CD4-positive, alpha-beta T cell (primary cell): Measurements from ENCODE around the gene SLC25A46. TPM values are rescaled to one million over a fixed set of nuclear protein-coding genes. Genes with fewer than 3 reads are reported as not detected.

ENCODE experiments used
- ATAC-seq: fragments of 200-7000 bp; cut with Tn5 transposase; one replicate; pipeline ENCODE4 v1.10.0; 2022; ENCODE audit warnings: mild to moderate bottlenecking; ENCODE audit not compliant: poor library complexity
- CTCF ChIA-PET: fragments of 350-600 bp; sonication (Branson Sonifier 250); formaldehyde crosslinking; loops from one replicate; lab custom pipeline; 2021; ENCODE audit warnings: antibody characterized with exemption, inconsistent platforms; lab: Charles Lee
- POLR2A ChIA-PET: fragments of 350-600 bp; sonication (Branson Sonifier 250); formaldehyde crosslinking; loops from one replicate; lab custom pipeline; 2021; ENCODE audit warnings: antibody characterized with exemption, inconsistent platforms; lab: Charles Lee
- DNase-seq, 14 experiments: peaks; one replicate each; pipeline ENCODE4 v3.0.0-alpha.2; 2013 to 2020; ENCODE audit warnings: mixed read lengths in 2 of 14
- H3K27ac ChIP-seq, 2 donors: one replicate each; pipeline versions ENCODE4 v1.5.1 to v1.7.0; 2013; ENCODE audit warnings: low read length in 2 of 2, low read depth in 1 of 2, mild to moderate bottlenecking in 1 of 2
- H3K27me3 ChIP-seq, 2 experiments: 1 replicate in 1 of 2; 2 replicates in 1 of 2; pipeline versions ENCODE4 v1.6.1 to v1.7.0; 2013; ENCODE audit warnings: low read length in 2 of 2, control low read depth in 1 of 2, mild to moderate bottlenecking in 1 of 2, moderate library complexity in 1 of 2; ENCODE audit not compliant: insufficient read depth in 2 of 2, control insufficient read depth in 1 of 2
- H3K36me3 ChIP-seq: one replicate; pipeline ENCODE4 v1.6.1; 2013; ENCODE audit warnings: low read length, control low read depth; ENCODE audit not compliant: insufficient read depth
- H3K4me1 ChIP-seq: one replicate; pipeline ENCODE4 v1.6.1; 2013; ENCODE audit warnings: low read length, control low read depth; ENCODE audit not compliant: insufficient read depth
- H3K4me3 ChIP-seq: one replicate; pipeline ENCODE4 v1.5.1; 2013; ENCODE audit warnings: mild to moderate bottlenecking, low read length, moderate library complexity
- H3K9me3 ChIP-seq, 2 experiments: 1 replicate in 1 of 2; 2 replicates in 1 of 2; pipeline versions ENCODE4 v1.6.1 to v1.7.0; 2013; ENCODE audit warnings: low read length in 2 of 2, mild to moderate bottlenecking in 2 of 2, control low read depth in 1 of 2, moderate library complexity in 1 of 2; ENCODE audit not compliant: control insufficient read depth in 1 of 2, insufficient read depth in 1 of 2
- H3K27ac Mint-ChIP-seq: one replicate; pipeline ENCODE4 v1.8.0; 2020; ENCODE audit warnings: mixed read lengths
- H3K27me3 Mint-ChIP-seq: one replicate; pipeline ENCODE4 v1.8.0; 2021; ENCODE audit warnings: mixed read lengths
- H3K36me3 Mint-ChIP-seq: one replicate; pipeline ENCODE4 v1.8.0; 2021; ENCODE audit warnings: low read depth, mixed read lengths
- H3K4me1 Mint-ChIP-seq: one replicate; pipeline ENCODE4 v1.8.0; 2021; ENCODE audit warnings: low read depth, mixed read lengths
- H3K4me3 Mint-ChIP-seq: one replicate; pipeline ENCODE4 v1.8.0; 2020; ENCODE audit warnings: mild to moderate bottlenecking, mixed read lengths
- H3K9me3 Mint-ChIP-seq: one replicate; pipeline ENCODE4 v1.8.0; 2020; ENCODE audit warnings: mixed read lengths
- intact Hi-C, 2 experiments: fragments of 100-400 bp; cut with DNase I in 1 of 2; cut with micrococcal nuclease in 1 of 2; formaldehyde crosslinking; loops; one replicate each; pipeline versions ENCODE4 v1.15.1 to v1.9.0; 2023 to 2025; cut with DNase I, micrococcal nuclease
- total RNA-seq, 174 experiments: library from RNA in 2 of 174; stranded (reverse) in 2 of 174; gene quantifications; one replicate each; pipeline ENCODE4 v1.2.3 and lab custom pipeline; 2021 to 2026
- TF ChIP-seq, protein P1 (sequence below): fragments of 200-600 bp; IDR thresholded peaks from one replicate; pipeline ENCODE4 v1.8.0; 2022; ENCODE audit warnings: antibody characterized with exemption, mild to moderate bottlenecking

The SLC25A46 gene
- total RNA-seq, 2 experiments from 2014 or later, result 14.0 to 16.1 TPM

DNA sequence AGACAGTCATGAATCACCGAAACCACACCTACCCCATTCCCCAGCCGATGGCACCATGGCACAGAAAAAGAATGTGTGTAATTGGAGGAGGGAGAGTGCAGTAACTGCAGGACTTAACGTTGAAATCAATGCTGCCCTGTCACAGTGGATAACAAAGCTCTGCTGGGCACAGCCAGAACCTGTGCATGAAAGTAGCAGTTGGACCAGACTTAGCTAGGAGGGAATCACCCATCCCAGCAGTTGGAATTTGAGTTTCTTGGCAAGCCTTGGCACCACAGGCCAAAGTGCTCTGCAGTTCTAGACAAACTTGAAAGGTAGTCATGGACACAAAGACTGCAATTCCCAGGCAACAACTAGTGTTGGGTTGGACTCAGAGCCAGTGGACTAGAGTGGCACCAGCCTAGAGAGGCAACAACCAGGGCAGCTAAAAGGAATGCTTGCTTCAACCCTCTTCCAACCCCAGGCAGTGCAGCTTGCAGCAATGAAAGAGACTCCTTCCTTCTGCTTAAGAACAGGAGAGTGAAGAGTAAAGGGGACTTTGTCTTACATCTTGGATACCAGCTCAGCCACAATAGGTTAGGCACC is 31.5 kb upstream of the SLC25A46 start:
- TF ChIP-seq, protein P1, sequence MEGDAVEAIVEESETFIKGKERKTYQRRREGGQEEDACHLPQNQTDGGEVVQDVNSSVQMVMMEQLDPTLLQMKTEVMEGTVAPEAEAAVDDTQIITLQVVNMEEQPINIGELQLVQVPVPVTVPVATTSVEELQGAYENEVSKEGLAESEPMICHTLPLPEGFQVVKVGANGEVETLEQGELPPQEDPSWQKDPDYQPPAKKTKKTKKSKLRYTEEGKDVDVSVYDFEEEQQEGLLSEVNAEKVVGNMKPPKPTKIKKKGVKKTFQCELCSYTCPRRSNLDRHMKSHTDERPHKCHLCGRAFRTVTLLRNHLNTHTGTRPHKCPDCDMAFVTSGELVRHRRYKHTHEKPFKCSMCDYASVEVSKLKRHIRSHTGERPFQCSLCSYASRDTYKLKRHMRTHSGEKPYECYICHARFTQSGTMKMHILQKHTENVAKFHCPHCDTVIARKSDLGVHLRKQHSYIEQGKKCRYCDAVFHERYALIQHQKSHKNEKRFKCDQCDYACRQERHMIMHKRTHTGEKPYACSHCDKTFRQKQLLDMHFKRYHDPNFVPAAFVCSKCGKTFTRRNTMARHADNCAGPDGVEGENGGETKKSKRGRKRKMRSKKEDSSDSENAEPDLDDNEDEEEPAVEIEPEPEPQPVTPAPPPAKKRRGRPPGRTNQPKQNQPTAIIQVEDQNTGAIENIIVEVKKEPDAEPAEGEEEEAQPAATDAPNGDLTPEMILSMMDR, result no peak
- intact Hi-C loops, result no loop called here
- H3K4me1 ChIP-seq, result no peaks in the 10 kb centered on the region
- no peaks in the 10 kb centered on the region for H3K36me3 ChIP-seq
- no peak for ATAC-seq
- ChIA-PET CTCF (no interaction called here), POLR2A (no interaction called here)
- H3K27me3 ChIP-seq, result peaks cover 6 to 7% of the 10 kb centered on the region in 2 experiments
- no peak overlapping the region for H3K4me3 ChIP-seq
- Mint-ChIP-seq H3K4me1 (no peaks in the 10 kb centered on the region), H3K9me3 (no peaks in the 10 kb centered on the region), H3K4me3 (no peak overlapping the region), H3K27ac (no peak overlapping the region), H3K27me3 (peaks cover 55% of the 10 kb centered on the region), H3K36me3 (no peaks in the 10 kb centered on the region)
- DNase-seq, result no peak
- H3K9me3 ChIP-seq, result no peaks in the 10 kb centered on the region
- H3K27ac ChIP-seq, result no peak overlapping the region

DNA sequence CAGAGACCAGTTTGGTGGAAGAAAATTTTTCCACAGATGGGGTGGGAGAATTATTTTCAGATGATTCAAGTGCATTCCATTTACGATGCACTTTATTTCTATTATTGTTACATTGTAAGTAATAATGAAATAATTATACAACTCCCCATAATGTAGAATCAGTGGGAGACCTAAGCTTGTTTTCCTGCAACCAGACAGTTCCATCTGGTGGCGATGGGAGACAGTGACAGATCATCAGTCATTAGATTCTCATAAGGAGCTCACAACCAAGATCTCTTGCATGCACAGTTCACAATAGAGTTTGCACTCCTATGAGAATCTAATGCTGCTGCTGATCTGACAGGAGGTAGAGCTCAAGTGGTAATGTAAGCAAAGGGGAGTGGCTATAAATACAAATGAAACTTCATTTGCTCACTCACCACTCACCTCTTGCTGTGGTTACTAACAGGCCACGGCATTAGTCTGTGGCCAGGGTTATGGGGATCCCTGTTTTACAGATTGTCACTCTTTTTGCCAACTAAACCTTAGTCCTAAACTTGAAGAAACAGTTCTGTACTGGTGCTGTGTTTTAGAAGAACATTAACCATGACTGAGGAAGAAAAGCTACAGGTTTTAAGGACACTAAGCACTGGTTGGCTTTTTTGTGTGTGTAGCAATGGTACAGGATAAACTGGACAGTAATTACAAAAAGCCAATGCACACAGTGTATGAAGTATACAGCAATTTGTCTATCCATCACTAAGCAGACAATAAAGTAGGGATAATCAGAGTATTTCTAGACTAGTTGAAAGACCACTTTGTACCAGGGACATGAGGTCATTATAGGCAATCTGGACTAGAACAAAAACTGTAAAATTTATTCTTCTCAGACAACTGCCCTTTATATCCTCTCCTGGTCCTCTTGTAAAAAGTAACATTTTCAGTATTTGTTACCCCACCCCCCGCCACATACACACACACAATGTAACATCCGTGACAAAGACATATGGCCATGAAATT is 22.3 kb upstream of the SLC25A46 start:
- no peaks in the 10 kb centered on the region for H3K9me3 Mint-ChIP-seq
- peaks cover 7% of the 10 kb centered on the region for H3K27me3 Mint-ChIP-seq
- ATAC-seq (no peak), DNase-seq (no peak)
- TF ChIP-seq, protein P1, result no peak
- POLR2A ChIA-PET, result no interaction called here
- Histone ChIP-seq H3K27ac (no peak overlapping the region), H3K9me3 (no peaks in the 10 kb centered on the region), H3K27me3 (no peaks in the 10 kb centered on the region), H3K36me3 (no peaks in the 10 kb centered on the region), H3K4me3 (no peak overlapping the region), H3K4me1 (no peaks in the 10 kb centered on the region)
- intact Hi-C loops, result no loop called here
- CTCF ChIA-PET, result no interaction called here
- H3K4me3 Mint-ChIP-seq, result no peak overlapping the region
- H3K4me1 Mint-ChIP-seq, result no peaks in the 10 kb centered on the region
- H3K36me3 Mint-ChIP-seq, result no peaks in the 10 kb centered on the region
- no peak overlapping the region for H3K27ac Mint-ChIP-seq

DNA sequence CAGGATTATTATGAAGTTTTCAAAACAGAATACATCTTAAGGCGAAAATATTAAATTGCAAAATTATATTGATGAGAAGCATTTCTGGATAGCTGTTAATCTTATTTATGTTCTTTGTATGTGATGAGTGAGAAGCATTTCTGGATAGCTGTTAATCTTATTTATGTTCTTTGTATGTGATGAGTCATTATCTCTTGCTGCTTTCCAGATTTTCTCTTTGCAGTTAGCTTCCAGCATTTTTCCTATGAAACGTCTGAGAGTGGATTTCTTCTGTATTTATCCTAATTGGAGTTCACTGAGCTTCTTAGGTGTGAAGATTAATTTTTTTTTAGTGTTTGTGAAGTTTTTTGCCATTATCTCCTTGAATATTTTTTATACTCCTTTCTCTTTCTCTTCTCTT is 20.5 kb upstream of the SLC25A46 start:
- no peak overlapping the region for H3K27ac ChIP-seq
- ChIA-PET POLR2A (no interaction called here), CTCF (no interaction called here)
- TF ChIP-seq, protein P1, result no peak
- H3K4me1 ChIP-seq, result no peaks in the 10 kb centered on the region
- H3K36me3 Mint-ChIP-seq, result no peaks in the 10 kb centered on the region
- no peak for DNase-seq
- no peaks in the 10 kb centered on the region for H3K9me3 ChIP-seq
- H3K4me3 Mint-ChIP-seq, result no peak overlapping the region
- no peaks in the 10 kb centered on the region for H3K9me3 Mint-ChIP-seq
- no peak overlapping the region for H3K27ac Mint-ChIP-seq
- no peak overlapping the region for H3K4me3 ChIP-seq
- peaks cover 7% of the 10 kb centered on the region for H3K27me3 Mint-ChIP-seq
- no peak for ATAC-seq
- no peaks in the 10 kb centered on the region for H3K4me1 Mint-ChIP-seq
- no peaks in the 10 kb centered on the region for H3K27me3 ChIP-seq
- no peaks in the 10 kb centered on the region for H3K36me3 ChIP-seq
- intact Hi-C loops, result no loop called here
